Gastrocnemius medialis (tissue), 4 donors: ENCODE data around the gene MLXIPL.

Experiments used
- CTCF ChIP-seq, 5 experiments: fragments of 450-650 bp in 3 of 5; fragments of 200-600 bp in 2 of 5; sonication (generic) in 2 of 5; IDR thresholded peaks in 4 of 5; conservative IDR thresholded peaks in 1 of 5; 1 replicate in 4 of 5; 2 replicates in 1 of 5; pipeline ENCODE4 v1.5.1; 2016 to 2019; ENCODE audit warnings: antibody characterized with exemption in 5 of 5, mild to moderate bottlenecking in 3 of 5, moderate library complexity in 3 of 5
- POLR2A ChIP-seq, 2 donors: fragments of 450-650 bp; IDR thresholded peaks; one replicate each; pipeline ENCODE4 v1.6.1; 2017; ENCODE audit warnings: antibody characterized with exemption in 2 of 2, mild to moderate bottlenecking in 2 of 2, moderate library complexity in 2 of 2

GRCh38 chr7:73648593-73649332 is 24.4 kb upstream of the MLXIPL start:
- TF ChIP-seq POLR2A (IDR thresholded peaks at IDR 0.05): no peak
- TF ChIP-seq CTCF (IDR thresholded peaks at IDR 0.05 in 4 of 5, conservative IDR thresholded peaks at IDR 0.05 in 1 of 5): no peak
